MM.1S (cell line): ENCODE results near the gene ATP2B1.
A peak's percentile ranks its signal among the peaks of the same experiment; 100 is the strongest.
"Not testable (repeated sequence)": the region's sequence is repeated elsewhere in the genome, so short reads cannot be mapped to it uniquely, and the experiment has no call there.

ENCODE experiments used
- DNase-seq: peaks from one replicate; pipeline ENCODE4 v3.0.0-alpha.2; 2015
- H2AFZ ChIP-seq: fragments of 300-600 bp; sonication (generic); 2 replicates; pipeline ENCODE4 v1.6.0; 2016; ENCODE audit warnings: antibody characterized with exemption, low read length
- H3F3A ChIP-seq: fragments of 300-600 bp; sonication (generic); 2 replicates; pipeline ENCODE4 v1.6.1; 2016; ENCODE audit warnings: mild to moderate bottlenecking, antibody characterized with exemption, low read length, moderate library complexity, mixed read lengths; ENCODE audit not compliant: insufficient read depth
- H3K27ac ChIP-seq: fragments of 300-600 bp; sonication (generic); 2 replicates; pipeline ENCODE4 v1.5.1; 2016; ENCODE audit warnings: mild to moderate bottlenecking, low read length
- H3K27me3 ChIP-seq: fragments of 300-600 bp; sonication (generic); replicated peaks from 2 replicates; pipeline ENCODE4 v1.6.0; 2016; ENCODE audit warnings: low read length; ENCODE audit not compliant: insufficient read depth
- H3K36me3 ChIP-seq: fragments of 300-600 bp; sonication (generic); replicated peaks from 2 replicates; pipeline ENCODE4 v1.6.1; 2016; ENCODE audit warnings: mild to moderate bottlenecking, low read length, mixed read lengths; ENCODE audit not compliant: insufficient read depth
- H3K4me1 ChIP-seq: fragments of 300-600 bp; sonication (generic); 2 replicates; pipeline ENCODE4 v1.6.1; 2016; ENCODE audit warnings: low read length, mixed read lengths
- H3K4me2 ChIP-seq: fragments of 300-600 bp; sonication (generic); 2 replicates; pipeline ENCODE4 v1.6.0; 2016; ENCODE audit warnings: low read depth, low read length
- H3K4me3 ChIP-seq: fragments of 300-600 bp; sonication (generic); 2 replicates; pipeline ENCODE4 v1.5.1; 2016; ENCODE audit warnings: low read length, mixed read lengths
- H3K79me2 ChIP-seq: fragments of 300-600 bp; sonication (generic); 2 replicates; pipeline ENCODE4 v1.6.1; 2016; ENCODE audit warnings: mixed run types, low read length, mixed read lengths
- H3K9ac ChIP-seq: fragments of 300-600 bp; sonication (generic); 2 replicates; pipeline ENCODE4 v1.6.1; 2016; ENCODE audit warnings: low read length, mixed read lengths
- H3K9me2 ChIP-seq: fragments of 300-600 bp; sonication (generic); replicated peaks from 2 replicates; pipeline ENCODE4 v1.6.1; 2016; ENCODE audit warnings: mild to moderate bottlenecking, low read length, mixed read lengths; ENCODE audit not compliant: insufficient read depth
- H3K9me3 ChIP-seq: fragments of 300-600 bp; sonication (generic); replicated peaks from 2 replicates; pipeline ENCODE4 v1.6.1; 2016; ENCODE audit warnings: mild to moderate bottlenecking, low read length, mixed read lengths; ENCODE audit not compliant: insufficient read depth
- H4K20me1 ChIP-seq: fragments of 300-600 bp; sonication (generic); 2 replicates; pipeline ENCODE4 v1.6.1; 2016; ENCODE audit warnings: mild to moderate bottlenecking, low read length, moderate library complexity, mixed read lengths; ENCODE audit not compliant: insufficient read depth
- CTCF ChIP-seq: fragments of 300-600 bp; sonication (generic); IDR thresholded peaks from 2 replicates; pipeline ENCODE4 v1.5.1; 2016; ENCODE audit warnings: antibody characterized with exemption, low read length, mixed read lengths
- EZH2 ChIP-seq: fragments of 300-600 bp; sonication (generic); optimal IDR thresholded peaks from 2 replicates; pipeline ENCODE3; 2017; ENCODE audit warnings: low read depth, mild to moderate bottlenecking, antibody characterized with exemption, low read length, mixed read lengths
- EZH2phosphoT487 ChIP-seq: fragments of 300-600 bp; sonication (generic); IDR thresholded peaks from 2 replicates; pipeline ENCODE4 v1.6.1; 2018; ENCODE audit warnings: antibody characterized with exemption, low read length

Gene ATP2B1

GRCh38 chr12:89708565-89709156, at the start of gene ATP2B1:
Gene ATP2B1, minus strand, starts transcription at chr12:89708838. Its CDS starts 52,952 bp downstream, at chr12:89655886.
- Histone ChIP-seq H3K27me3 (0 out of 2 replicates have a peak, but pooled peaks cover 4% of the 10 kb centered on the region), H3K9ac (peak within 1 kb of the TSS; percentile 94), H3K9me3 (no peaks in the 10 kb centered on the region), H3K4me2 (peak within 1 kb of the TSS; percentile 95), H4K20me1 (0 out of 2 replicates have a peak, but pooled peaks cover 4% of the 10 kb centered on the region), H3K79me2 (peaks cover 45% of the 10 kb centered on the region), H3F3A (0 out of 2 replicates have a peak, but pooled peaks cover 3% of the 10 kb centered on the region), H2AFZ (peak within 1 kb of the TSS; percentile 88; the same call in 1 of the 2 replicates), H3K4me1 (peaks cover 9% of the 10 kb centered on the region; the same call in 1 of the 2 replicates), H3K36me3 (no peaks in the 10 kb centered on the region), H3K9me2 (no peaks in the 10 kb centered on the region), H3K27ac (peak within 1 kb of the TSS; percentile 95), H3K4me3 (peak within 1 kb of the TSS; percentile 82)
- DNase-seq = peak; percentile 88
- TF ChIP-seq EZH2 = no peak

GRCh38 chr12:89757987-89758386, 49.3 kb upstream of the ATP2B1 start:
- not testable (repeated sequence) for H3K79me2 ChIP-seq, H3K36me3 ChIP-seq, H3K4me3 ChIP-seq, DNase-seq, H3F3A ChIP-seq, H2AFZ ChIP-seq, H3K9me2 ChIP-seq, H4K20me1 ChIP-seq, H3K27me3 ChIP-seq, H3K9ac ChIP-seq, H3K4me2 ChIP-seq, H3K9me3 ChIP-seq, H3K4me1 ChIP-seq, H3K27ac ChIP-seq

- TF ChIP-seq EZH2phosphoT487 (no peak), EZH2 (no peak), CTCF (no peak)
- Histone ChIP-seq H3K36me3 (no peaks in the 10 kb centered on the region), H3K9me2 (no peaks in the 10 kb centered on the region), H4K20me1 (no peaks in the 10 kb centered on the region), H3K4me1 (no peaks in the 10 kb centered on the region), H3K79me2 (no peaks in the 10 kb centered on the region), H3F3A (no peaks in the 10 kb centered on the region), H3K27me3 (no peaks in the 10 kb centered on the region), H3K9ac (no peak overlapping the region), H3K4me2 (no peak overlapping the region), H3K27ac (peak overlapping the region; percentile 31; the same call in 1 of the 2 replicates), H3K4me3 (no peak overlapping the region), H3K9me3 (no peaks in the 10 kb centered on the region), H2AFZ (no peak overlapping the region)
- peak; percentile 72 for DNase-seq
Measured at GRCh38 chr12:89756585-89757398, 48.2 kb upstream of the ATP2B1 start.

GRCh38 chr12:89756194-89756584, 47.6 kb upstream of the ATP2B1 start:
- Histone ChIP-seq H2AFZ (no peak overlapping the region), H3K36me3 (no peaks in the 10 kb centered on the region)
- DNase-seq = no peak

More at GRCh38 chr12:89756194-89756584, 47.6 kb upstream of the ATP2B1 start:
- H3K4me2 ChIP-seq = no peak overlapping the region
- H3K9me2 ChIP-seq = no peaks in the 10 kb centered on the region
- no peaks in the 10 kb centered on the region for H3K79me2 ChIP-seq
- no peaks in the 10 kb centered on the region for H3K4me1 ChIP-seq
- no peak overlapping the region for H3K9ac ChIP-seq
- peak overlapping the region; percentile 31; the same call in 1 of the 2 replicates for H3K27ac ChIP-seq
- H3F3A ChIP-seq = no peaks in the 10 kb centered on the region
- no peak overlapping the region for H3K4me3 ChIP-seq
- H4K20me1 ChIP-seq = no peaks in the 10 kb centered on the region
- TF ChIP-seq EZH2 (no peak), CTCF (no peak), EZH2phosphoT487 (no peak)
- no peaks in the 10 kb centered on the region for H3K27me3 ChIP-seq
- H3K9me3 ChIP-seq = no peaks in the 10 kb centered on the region
